Measurements from ENCODE around the gene SNAPC5.
"Not testable (repeated sequence)": the region's sequence is repeated elsewhere in the genome, so short reads cannot be mapped to it uniquely, and the experiment has no call there.

The SNAPC5 gene

GRCh38 chr15:66497502-66498455, at the start of gene SNAPC5:
TSS of gene SNAPC5 (minus strand) at chr15:66497762. CDS start at chr15:66497731, 31 bp downstream.
- DNase-seq: peak; percentile 68 to 94 (median 88)

- no peak for DNase-seq
These were observed 47.7 kb upstream of the SNAPC5 start for GRCh38 chr15:66545255-66545654.

- DNase-seq: no peak
These were observed 45.3 kb upstream of the SNAPC5 start for GRCh38 chr15:66542896-66543295.

GRCh38 chr15:66535056-66535455, 37.5 kb upstream of the SNAPC5 start:
- no peak for DNase-seq

GRCh38 chr15:66524838-66525237, 27.3 kb upstream of the SNAPC5 start:
- no peak for DNase-seq

- no peak for DNase-seq
These were observed 26.4 kb upstream of the SNAPC5 start for GRCh38 chr15:66523926-66524325.

GRCh38 chr15:66515901-66516322, 18.4 kb upstream of the SNAPC5 start:
- no peak for DNase-seq

GRCh38 chr15:66514586-66514985, 17.0 kb upstream of the SNAPC5 start:
- no peak for DNase-seq

GRCh38 chr15:66508293-66508883, 10.8 kb upstream of the SNAPC5 start:
- no peak for DNase-seq

- no peak for DNase-seq
These were observed 8.3 kb upstream of the SNAPC5 start for GRCh38 chr15:66505818-66506217.

GRCh38 chr15:66505430-66505811, 7.9 kb upstream of the SNAPC5 start:
- DNase-seq: no peak

GRCh38 chr15:66504563-66505429, 7.2 kb upstream of the SNAPC5 start, which contains the start of the genes RPL4 and ZWILCH:
TSS of gene RPL4 (minus strand) at chr15:66504855. CDS start at chr15:66504790, 65 bp downstream.
TSS of gene ZWILCH (plus strand) at chr15:66505326. CDS start at chr15:66505339, 13 bp downstream.
- DNase-seq: peak in 13 of 14 donors; percentile 16 to 76 (median 62)

- no peak for DNase-seq
These were observed 6.4 kb upstream of the SNAPC5 start for GRCh38 chr15:66503780-66504562.

- not testable (repeated sequence) for DNase-seq
These were observed 5.6 kb upstream of the SNAPC5 start for GRCh38 chr15:66503041-66503648.

- DNase-seq: peak in 1 of 14 donors; percentile 33
These were observed 4.9 kb upstream of the SNAPC5 start for GRCh38 chr15:66502491-66502890.

- DNase-seq: not testable (repeated sequence)
These were observed 2.8 kb upstream of the SNAPC5 start for GRCh38 chr15:66500346-66500745.

- DNase-seq: no peak
These were observed 1.2 kb upstream of the SNAPC5 start for GRCh38 chr15:66498501-66499386.

GRCh38 chr15:66496951-66497501, 536 bp downstream of the SNAPC5 start:
- peak in 1 of 14 donors; percentile 36 for DNase-seq

- DNase-seq: no peak
These were observed 3.3 kb downstream of the SNAPC5 start for GRCh38 chr15:66494262-66494661.

- DNase-seq: no peak
These were observed 5.7 kb downstream of the SNAPC5 start for GRCh38 chr15:66491846-66492245.
